HG03097 (cell line): ENCODE measurements around the gene EPHA6.

Source experiments
- ATAC-seq: cut with Tn5 transposase; IDR thresholded peaks from one replicate; pipeline ENCODE4 v1.9.1; 2021; ENCODE audit not compliant: unreplicated experiment, low FRiP score

The EPHA6 gene

DNA sequence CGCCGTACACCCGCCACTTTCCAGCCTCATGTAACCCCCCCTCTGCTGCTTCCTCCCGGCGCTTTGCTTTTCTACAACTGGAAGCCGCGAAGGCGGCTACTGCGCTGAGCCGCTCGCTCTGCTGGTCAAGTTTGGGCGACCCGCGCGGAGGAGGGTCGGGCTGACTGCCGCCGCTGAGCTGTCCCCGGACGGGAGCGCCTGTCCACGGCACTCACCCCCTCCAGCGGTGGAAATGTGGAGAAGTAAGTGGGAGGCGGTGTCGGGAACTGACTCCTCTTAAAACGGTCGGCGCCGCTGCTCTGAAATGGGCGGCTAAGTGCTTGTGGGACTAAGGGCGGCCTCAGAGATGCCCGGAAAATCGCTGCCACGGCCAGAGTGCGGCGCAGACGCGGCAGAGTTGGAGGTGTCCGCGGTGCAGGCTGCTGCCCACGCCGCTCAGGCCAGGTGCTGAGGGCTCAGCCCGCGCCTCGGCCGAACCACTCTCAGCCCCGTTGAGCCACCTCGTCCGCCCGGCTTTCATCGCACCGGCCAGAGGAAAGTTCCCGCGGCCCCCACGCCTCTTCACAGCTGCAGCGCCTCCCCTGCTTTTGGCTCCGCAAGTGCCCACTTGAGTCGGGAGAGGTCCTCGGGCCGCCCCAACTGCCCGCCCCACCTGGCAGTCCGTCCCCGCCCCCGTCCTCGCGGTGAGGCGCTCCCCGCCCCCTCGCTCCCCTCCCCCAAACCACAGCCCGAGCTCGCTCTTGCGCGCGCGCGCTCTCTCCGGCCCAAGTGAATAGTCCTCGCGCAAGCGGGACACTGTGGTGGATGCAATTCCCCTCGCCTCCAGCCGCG lies at the start of gene EPHA6:
Gene EPHA6 (plus strand): TSS at position 775 of the 831 bp plus-strand sequence.
- ATAC-seq: peak; percentile 20

DNA sequence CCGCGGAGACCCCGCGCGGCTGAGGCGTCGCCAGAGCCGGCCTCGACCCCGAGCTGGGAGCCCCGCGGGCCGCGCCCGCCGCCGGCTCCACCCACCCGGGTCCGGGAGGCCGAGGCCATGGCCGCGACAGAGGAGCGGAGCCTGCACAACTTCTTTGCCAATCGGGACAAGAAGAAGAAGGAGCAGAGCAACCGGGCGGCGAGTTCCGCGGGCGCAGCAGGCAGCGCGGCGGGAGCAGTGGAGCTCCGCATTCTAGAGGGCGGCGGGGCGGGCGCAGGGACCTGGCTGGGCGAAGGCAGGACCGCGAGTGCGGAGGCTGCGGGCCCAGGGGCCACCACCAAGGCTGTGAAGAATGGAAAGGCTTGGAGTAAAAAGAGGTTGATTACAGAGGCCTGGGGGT lies 37.6 kb upstream of the EPHA6 start:
- no peak for ATAC-seq

DNA sequence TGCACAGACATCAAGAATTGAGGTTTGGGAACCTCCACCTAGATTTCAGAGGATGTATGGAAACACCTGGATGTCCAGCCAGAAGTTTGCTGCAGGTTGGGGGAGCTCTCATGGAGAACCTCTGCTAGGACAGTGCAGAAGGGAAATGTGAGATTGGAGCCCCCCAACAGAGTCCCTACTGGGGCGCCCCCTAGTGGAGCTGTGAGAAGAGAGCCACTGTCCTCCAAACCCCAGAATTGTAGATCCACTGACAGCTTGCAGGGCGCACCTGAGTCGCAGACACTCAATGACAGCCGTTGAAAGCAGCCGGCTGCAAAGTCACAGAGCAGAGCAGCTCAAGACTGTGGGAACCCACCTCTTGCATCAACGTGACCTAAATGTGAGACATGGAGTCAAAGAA lies 34.6 kb upstream of the EPHA6 start:
- ATAC-seq: no peak

DNA sequence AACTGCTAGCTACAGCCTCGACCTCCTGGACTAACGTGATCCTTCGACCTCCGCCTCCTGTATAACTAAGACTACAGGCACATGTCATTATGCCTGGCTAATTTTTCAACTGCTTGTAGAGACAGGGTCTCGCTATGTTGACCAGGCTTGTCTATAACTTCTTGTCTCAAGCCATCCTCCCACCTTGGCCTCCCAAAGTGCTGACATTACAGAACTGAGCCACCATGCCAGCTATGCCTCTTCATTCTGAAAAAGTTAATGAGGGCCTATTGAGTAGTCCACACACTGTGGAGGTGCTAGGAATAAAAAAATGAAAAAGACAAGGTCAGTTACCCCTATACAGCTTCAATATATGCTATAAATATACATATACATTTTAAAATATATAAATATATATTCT lies 18.3 kb upstream of the EPHA6 start:
- ATAC-seq: no peak

DNA sequence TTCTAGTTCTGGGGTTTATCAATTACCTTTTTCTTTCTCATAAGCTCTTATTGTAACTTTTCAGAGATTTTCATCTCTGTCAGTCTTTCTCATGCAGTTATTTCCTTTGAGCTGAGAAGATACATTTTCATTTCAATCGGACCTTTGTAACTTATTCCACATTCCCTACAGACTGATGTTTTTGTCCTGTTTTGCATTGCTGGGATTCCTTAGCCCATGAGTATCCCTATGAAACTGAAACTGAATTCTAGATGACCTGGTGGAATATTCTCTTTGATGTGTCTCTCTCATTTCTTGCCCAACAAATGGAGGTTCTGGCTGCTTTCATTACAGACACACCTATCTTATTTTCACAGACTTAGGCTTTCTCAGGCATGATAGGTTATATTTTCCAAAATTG lies 10.5 kb upstream of the EPHA6 start:
- no peak for ATAC-seq

DNA sequence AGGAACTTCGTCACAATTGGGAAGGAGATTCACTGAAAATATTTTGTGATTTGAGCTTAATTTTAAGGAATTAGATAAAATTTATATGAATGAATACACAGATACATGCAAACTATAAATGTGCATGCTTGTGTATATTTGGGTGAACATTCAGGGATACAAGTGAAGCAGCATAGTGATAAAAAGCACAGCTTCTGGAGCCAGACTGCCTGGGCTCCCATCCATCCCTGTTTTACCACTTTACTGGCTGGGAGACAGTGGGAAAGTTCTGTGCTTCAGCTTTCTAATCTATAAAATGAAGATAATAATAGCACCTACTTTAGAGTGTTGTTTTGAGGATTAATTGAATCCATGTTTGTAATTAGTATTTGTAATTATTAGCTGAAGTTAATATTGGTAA lies 8.1 kb upstream of the EPHA6 start:
- no peak for ATAC-seq

DNA sequence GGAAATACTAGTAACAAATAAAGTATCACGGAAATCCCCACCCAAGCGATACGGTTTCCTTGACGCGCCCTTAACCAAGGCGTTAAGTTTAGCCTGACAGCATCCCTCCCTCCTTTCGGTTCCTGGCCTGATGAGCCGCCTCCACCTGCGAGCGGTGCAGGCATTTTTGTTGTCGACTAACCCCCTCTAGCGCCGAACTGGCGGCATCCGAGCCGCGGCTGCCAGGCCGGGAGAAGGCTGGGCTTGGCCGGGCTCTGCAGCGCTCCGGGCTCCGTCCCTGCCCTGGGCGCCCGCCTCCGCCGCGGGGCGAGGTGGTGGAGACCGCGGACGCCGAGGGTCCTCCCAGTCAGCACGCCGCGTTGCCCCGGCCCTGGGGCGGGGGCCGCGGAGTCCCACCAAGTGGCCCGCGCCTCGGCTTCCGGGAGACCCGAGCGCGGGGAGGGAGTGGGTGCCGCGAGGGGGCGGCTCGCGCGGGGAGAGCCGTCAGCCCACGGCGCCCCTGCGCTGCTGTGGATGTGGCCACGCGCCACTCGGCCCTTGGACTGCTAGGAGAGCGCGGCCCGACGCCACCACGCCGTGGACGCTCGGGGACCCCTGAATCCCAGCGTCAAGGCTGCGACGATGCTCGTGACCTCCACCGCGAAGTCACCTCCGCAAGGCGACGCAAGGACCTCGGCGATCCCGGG lies 1.1 kb upstream of the EPHA6 start:
- ATAC-seq: peak; percentile 99

DNA sequence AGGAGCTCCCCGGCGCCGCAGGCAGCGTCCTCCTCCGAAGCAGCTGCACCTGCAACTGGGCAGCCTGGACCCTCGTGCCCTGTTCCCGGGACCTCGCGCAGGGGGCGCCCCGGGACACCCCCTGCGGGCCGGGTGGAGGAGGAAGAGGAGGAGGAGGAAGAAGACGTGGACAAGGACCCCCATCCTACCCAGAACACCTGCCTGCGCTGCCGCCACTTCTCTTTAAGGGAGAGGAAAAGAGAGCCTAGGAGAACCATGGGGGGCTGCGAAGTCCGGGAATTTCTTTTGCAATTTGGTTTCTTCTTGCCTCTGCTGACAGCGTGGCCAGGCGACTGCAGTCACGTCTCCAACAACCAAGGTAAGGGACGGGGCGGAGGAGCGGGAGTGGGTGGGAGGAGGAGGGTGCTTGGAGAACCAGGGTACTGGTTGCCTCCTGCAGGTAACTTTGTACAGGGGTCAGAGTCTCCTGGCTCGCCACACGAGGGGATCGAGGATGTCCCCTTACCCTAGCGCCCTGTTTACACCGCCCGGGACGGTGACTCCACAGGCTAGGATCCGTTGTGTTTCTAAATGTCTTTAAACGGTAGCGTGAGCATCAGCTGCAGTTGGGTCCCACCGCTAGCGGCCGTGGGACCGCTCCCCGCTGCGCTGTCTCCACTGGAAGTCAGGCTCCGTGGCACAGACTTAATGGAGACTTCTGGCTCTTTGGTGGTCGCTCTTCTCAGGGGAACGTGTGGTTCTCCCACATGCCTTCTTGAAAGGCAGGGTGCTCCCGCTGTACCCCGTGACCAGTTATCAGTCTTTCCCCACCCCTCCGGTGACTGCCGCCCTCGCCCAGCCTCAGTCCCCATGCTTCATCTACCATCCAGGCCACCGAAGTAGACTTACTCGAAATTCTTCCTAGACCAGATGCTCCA lies 515 bp downstream of the EPHA6 start:
- ATAC-seq: no peak

DNA sequence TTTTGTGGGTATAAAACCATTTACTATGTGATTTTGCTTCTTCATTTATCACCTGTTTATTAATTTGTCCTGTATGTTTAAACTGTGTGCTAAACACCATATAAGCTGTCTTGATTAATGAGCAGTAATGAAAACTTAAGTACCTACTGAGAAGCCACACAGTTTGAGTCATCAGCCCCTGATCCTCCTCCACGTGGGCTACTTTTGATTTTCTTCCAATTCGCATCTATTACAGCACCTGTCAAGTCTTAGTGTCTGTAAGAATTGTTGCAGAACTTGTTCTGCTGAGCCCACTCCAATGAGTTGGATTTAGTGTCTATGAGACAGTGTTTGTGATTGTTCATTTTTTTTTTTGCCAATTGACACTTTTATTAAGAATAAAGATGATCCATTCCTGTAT lies 16.8 kb downstream of the EPHA6 start:
- ATAC-seq: no peak

DNA sequence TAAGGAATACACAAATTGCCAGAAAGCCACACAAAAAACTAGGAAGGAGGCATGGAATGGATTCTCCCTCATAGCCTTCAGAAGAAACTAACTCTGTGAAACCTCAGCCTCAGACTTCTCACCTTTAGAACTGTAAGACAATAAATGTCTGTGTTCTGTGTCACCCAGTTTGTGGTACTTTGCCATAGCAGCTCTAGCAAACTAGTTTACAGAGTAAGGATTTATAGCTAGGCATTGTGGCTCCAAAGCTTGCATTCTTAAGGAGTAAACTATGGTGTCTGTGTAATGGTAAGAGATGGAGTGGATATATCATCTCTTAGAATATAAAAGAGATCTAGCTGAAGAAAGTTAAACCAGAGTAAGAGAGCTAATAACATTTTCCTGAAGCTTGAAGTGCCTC lies 18.9 kb downstream of the EPHA6 start:
- no peak for ATAC-seq

DNA sequence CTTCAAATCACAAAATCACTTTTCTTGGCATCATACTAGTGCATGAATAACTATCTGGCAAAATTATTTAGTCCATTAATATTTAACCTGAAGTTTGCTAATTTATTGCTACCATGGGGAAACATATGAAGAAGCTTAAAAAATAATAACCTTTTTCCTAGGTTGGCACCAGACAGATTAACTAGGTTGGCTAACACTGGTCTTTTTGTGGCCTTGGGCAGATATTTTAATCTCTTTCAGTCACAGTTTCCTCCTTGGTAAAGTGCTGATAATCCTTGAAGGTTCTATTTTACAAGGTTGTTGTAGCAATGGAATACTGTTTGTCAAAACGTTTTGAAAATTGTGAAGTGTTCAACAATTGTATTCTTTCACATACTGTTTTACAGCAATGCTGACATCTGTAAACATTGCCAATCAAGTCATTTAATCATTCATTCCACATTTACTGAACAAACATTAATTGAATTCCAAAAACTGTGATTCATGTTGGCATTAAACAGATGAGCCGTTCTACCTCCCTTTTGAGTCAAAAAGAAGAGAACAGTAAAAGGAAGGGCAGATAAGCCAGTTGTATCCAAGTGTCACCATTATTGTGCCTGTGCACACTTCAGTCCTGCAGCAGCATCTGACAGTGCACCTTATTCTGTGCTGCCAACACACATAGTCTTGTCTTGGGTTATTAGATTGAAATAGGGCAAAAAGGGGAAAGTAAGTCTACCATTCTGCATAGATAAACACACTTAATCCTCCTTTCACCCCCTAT lies 21.9 kb downstream of the EPHA6 start:
- no peak for ATAC-seq

DNA sequence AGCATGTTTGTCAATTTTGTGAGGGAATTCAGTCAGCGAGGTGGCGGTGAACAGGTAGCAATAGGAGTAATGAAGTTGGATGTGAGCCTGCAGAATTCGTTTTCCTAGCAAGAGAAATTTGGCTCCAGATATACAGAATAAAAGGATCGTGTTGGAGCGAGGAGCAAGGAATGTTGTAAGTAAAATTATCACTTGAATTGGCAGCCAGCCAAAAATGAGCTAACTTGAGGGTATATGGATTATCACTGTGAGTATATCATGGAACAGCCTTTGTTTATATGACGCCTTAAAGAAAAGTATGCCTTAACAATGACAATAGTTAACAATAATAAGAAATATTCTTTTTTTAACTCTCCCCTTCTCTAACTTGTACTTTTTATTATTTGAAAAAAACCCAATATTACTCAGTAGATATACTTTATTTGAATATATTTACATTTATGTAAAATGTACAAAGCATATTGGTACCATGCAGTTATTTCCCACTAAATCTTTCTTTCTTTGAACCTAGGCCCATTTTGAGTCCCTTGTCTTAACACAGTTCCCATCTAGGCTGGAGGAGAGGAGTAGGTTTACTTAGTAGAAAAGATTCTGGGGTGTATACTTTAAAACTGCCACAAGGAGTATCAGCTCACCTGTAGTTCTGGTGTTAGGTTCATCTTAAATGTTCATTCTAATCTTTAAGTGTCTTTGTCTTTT lies 29.3 kb downstream of the EPHA6 start:
- no peak for ATAC-seq

DNA sequence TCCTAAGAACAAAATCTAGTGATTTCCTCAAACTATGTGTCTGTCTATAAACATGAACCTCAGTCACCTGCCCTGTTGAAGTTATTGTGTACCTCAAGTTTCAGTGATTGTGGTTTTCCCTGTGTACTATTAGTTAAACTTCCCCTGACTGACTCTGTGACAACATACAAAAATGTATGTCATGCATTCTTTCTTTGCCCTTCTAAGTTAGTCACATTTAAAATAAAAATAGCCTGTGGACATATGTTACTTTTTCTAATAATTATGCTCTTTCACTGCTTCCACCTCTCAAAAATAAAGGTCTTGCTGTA lies 29.8 kb downstream of the EPHA6 start:
- no peak for ATAC-seq

DNA sequence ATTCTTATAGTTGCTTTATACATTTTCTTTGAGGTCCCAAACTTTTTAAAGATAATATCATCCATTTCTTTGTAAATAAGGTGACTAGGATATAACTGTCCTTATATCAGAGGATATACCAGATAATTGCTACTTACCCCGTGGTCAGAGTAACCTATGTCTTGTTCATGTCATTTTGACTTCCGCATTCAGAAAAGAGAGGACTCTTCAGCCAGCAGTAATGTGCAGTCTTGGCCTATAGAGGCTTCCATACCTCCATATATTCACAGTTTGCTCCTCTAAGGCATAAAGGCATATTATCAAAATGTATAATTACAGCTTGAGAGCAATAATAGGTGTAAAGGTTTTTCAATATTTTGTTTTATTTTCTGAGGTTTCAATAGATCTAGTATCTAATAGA lies 38.5 kb downstream of the EPHA6 start:
- no peak for ATAC-seq

DNA sequence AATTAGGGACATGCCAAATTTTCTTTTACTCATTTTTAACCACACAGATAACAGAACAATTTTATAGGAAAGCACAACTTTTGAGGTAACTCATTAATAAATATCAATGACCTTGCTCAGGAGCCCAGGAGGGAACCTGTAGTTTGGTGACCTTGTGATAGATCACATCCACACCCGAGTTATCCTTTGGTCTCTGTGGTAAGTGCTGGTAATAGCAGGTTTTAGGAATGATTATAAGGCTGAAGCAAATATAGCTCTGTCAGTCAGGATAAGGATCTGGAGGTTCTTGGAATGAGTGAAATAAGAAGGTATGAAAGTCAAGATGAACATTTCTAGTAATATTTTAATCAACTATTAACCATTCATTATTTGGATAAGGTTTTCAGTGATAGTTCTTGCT lies 46.5 kb downstream of the EPHA6 start:
- no peak for ATAC-seq

DNA sequence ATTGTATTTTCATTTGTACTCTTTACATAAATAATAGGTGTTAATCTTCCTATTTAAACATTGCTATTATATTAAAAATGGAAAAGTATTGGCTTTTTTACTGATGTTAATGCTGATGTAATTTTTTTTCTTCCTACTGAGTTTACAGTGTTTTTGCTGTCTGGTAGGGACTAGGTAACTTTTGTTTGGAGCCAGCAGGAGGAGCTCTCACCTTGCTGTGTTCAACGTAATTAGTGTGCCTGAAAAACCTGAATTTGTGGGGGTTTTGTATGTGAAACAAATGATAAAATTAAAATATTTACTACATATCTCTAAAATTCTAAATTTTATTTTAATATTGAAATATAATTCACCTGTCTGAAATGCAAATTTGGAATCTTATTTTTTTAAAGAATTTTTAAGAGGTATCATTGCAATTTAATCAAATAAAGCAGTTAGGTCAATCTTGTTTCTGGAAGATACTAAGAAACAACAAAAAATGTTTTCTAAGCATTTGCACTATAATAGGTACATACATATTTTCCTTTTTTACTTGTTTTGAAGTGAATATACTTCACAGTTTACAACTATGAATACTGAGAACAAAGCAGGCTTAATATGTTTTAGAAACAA lies 48.8 kb downstream of the EPHA6 start:
- no peak for ATAC-seq

DNA sequence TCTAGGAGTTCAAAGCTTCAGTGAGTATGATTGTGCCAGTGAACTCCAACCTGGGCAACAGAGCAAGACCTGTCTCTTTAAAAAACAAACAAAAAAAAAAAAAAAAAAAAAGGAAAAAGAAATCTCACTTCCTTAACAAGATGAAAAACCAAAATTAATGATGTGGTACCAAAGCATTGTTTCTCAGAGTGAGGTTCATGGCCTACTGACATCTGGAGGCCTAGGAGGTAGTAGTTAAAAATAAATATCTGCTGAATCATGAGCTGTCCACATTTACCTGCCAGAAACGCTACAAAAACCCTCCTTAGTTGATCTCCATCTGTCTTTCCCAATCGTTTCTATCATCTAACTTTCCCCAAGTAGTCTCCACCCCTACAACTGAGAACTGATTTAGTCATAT lies 51.2 kb downstream of the EPHA6 start:
- no peak for ATAC-seq

DNA sequence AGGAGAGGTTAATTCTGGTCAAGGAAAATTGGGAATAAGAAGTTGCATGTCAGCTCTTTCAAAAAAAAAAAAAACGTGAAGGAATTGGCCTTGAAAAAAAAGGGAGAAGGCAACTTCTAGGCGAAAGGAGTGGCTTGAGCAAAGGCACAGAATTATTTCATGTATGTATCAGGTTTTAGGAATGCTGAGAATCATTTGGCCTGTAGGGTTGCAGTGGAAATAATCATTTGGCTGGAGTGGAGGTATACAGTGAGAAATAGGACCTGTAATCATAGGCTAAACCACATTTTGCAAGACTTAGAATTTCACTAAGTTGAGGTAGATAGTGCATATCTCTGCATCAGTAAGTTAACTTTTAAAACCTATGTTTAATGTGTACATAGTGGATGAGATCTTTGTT lies 54.9 kb downstream of the EPHA6 start:
- no peak for ATAC-seq

DNA sequence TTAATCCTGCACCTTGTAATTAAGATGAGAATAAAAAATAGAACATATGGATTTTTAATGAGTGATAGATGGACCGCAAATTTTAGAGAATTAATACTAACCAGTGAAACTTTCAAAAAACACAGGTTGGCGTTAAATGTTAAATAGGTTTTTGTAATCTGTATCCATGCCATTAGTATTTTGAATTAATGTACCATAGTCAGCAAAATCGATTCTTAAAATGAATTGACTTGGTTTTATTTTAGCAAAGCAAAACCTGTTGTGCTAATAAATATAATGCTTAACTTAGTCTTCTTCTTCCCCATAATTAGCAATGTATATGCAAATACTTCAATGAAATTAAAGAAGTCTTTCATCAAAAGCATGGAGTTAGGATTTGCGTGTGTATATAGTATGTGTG lies 63.1 kb downstream of the EPHA6 start:
- no peak for ATAC-seq

DNA sequence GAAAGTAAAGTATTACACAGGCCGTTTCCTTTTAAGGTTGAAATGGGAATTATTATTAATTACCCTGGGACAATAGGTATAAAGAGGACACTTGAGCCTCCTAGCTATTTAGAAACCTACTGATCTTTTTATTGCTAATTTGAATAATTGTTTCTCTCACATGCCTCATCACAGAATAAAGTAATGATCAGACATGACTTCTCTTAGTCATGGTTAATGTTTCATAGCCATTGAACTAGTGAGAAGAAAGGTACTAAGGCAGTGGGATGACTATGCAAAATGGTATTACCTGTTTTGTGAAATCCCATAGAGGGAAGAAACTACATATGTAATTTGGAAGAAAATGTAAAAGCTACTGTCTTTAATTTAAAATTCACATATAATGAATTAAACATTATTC lies 85.6 kb downstream of the EPHA6 start:
- ATAC-seq: no peak
